ENCODE measurements around the gene RFLNA.

DNA sequence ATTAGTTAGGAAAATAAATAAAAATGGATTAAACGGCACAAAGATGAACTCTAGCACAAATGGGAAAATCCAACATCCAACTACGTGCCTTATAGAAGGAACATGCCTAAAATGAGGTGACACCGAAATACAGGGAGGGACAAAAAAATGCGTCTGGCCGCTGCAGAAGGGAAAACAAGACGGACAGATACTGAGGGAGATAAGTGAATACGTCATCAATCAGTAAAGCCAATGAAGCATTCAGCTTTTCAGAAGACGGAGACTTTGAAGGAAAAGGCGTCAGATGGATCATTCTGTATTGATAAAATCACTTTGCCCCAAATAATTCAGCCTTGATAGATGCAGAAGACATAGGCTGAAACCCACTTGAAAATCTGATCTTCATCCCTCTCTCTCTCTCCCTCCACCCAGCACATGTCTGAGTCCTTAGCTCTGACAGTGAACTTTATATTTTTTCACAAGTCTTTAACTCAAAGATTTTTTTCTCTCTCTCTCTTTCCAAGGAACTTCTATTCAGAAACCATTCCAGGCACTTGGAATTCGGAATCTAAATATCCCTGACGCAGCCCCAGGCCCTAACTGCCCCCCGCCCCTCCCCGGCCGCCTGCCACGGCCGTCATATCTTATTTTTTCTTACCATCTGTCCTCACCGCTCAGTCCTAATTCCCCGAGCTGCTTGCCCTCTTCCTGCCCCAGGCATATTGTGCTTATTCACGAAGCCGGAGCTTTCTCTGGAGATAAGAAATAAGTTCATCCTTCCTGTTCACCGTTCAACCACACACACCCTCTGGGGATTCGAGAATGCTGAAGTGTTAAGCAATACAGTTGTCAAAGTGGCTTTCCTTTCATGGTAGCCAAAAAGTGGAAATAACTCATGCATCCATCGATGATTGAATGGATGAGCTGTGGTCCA is 35.5 kb upstream of the RFLNA start:
- TF ChIP-seq, protein P1, sequence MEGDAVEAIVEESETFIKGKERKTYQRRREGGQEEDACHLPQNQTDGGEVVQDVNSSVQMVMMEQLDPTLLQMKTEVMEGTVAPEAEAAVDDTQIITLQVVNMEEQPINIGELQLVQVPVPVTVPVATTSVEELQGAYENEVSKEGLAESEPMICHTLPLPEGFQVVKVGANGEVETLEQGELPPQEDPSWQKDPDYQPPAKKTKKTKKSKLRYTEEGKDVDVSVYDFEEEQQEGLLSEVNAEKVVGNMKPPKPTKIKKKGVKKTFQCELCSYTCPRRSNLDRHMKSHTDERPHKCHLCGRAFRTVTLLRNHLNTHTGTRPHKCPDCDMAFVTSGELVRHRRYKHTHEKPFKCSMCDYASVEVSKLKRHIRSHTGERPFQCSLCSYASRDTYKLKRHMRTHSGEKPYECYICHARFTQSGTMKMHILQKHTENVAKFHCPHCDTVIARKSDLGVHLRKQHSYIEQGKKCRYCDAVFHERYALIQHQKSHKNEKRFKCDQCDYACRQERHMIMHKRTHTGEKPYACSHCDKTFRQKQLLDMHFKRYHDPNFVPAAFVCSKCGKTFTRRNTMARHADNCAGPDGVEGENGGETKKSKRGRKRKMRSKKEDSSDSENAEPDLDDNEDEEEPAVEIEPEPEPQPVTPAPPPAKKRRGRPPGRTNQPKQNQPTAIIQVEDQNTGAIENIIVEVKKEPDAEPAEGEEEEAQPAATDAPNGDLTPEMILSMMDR (optimal IDR thresholded peaks at IDR 0.05 in 1 of 3, IDR thresholded peaks at IDR 0.05 in 1 of 3, conservative IDR thresholded peaks at IDR 0.05 in 1 of 3; ENCODE audit: extremely low read depth in 1 of 3, insufficient read depth in 2 of 3, low read length in 3 of 3), result no peak
- no peak for TF ChIP-seq EZH2 (IDR thresholded peaks at IDR 0.05; ENCODE audit: low read length)
